Measurements from ENCODE around the gene CASP2.

CASP2 gene

GRCh38 chr7:143299840-143300239 lies 11.7 kb downstream of the CASP2 start:
- DNase-seq, result peak; percentile 47 to 50

- no peak for DNase-seq
Measured at GRCh38 chr7:143300959-143301935, 13.1 kb downstream of the CASP2 start.

GRCh38 chr7:143303733-143304132 lies 15.6 kb downstream of the CASP2 start:
- DNase-seq, result no peak

- no peak for DNase-seq
Measured at GRCh38 chr7:143304938-143305337, 16.8 kb downstream of the CASP2 start.

- DNase-seq, result peak; percentile 68 to 71
Measured at GRCh38 chr7:143305423-143306070, 17.4 kb downstream of the CASP2 start.

- DNase-seq, result no peak
Measured at GRCh38 chr7:143308632-143309031, 20.5 kb downstream of the CASP2 start.

- DNase-seq, result no peak
Measured at GRCh38 chr7:143314127-143314526, 26.0 kb downstream of the CASP2 start.

- no peak for DNase-seq
Measured at GRCh38 chr7:143315776-143316175, 27.6 kb downstream of the CASP2 start, which contains the start of gene CLCN1. CLCN1 (plus strand) TSS chr7:143316111; CDS start chr7:143316213, 102 bp downstream.

- no peak for DNase-seq
Measured at GRCh38 chr7:143316492-143316891, 28.3 kb downstream of the CASP2 start.

- no peak for DNase-seq
Measured at GRCh38 chr7:143318661-143319060, 30.5 kb downstream of the CASP2 start.

GRCh38 chr7:143320620-143321019 lies 32.5 kb downstream of the CASP2 start:
- no peak for DNase-seq

- DNase-seq, result no peak
Measured at GRCh38 chr7:143321242-143321641, 33.1 kb downstream of the CASP2 start.

- no peak for DNase-seq
Measured at GRCh38 chr7:143321734-143322133, 33.6 kb downstream of the CASP2 start.

GRCh38 chr7:143322760-143323633 lies 34.8 kb downstream of the CASP2 start:
- DNase-seq, result no peak

- DNase-seq, result no peak
Measured at GRCh38 chr7:143323653-143324052, 35.5 kb downstream of the CASP2 start.

- no peak for DNase-seq
Measured at GRCh38 chr7:143325240-143325639, 37.1 kb downstream of the CASP2 start.

GRCh38 chr7:143327903-143328302 lies 39.8 kb downstream of the CASP2 start:
- DNase-seq, result no peak

- DNase-seq, result no peak
Measured at GRCh38 chr7:143329471-143330170, 41.5 kb downstream of the CASP2 start.

- DNase-seq, result no peak
Measured at GRCh38 chr7:143331179-143331801, 43.1 kb downstream of the CASP2 start.

- no peak for DNase-seq
Measured at GRCh38 chr7:143334244-143334643, 46.1 kb downstream of the CASP2 start.

- DNase-seq, result no peak
Measured at GRCh38 chr7:143337216-143337615, 49.1 kb downstream of the CASP2 start.

- DNase-seq, result no peak
Measured at GRCh38 chr7:143341842-143342241, 53.7 kb downstream of the CASP2 start.
